Spleen (tissue), 7 donors: ENCODE data around the gene OR5C1.
A peak's percentile ranks its signal among the peaks of the same experiment; 100 is the strongest.

ENCODE experiments used
- CTCF ChIP-seq, 11 experiments: fragments of 200-600 bp in 7 of 11; fragments of 450-650 bp in 4 of 11; sonication (generic) in 4 of 11; IDR thresholded peaks in 8 of 11; conservative IDR thresholded peaks in 3 of 11; 1 replicate in 7 of 11; 2 replicates in 4 of 11; pipeline versions ENCODE4 v1.4.0 to v1.8.0; 2016 to 2021; ENCODE audit warnings: antibody characterized with exemption in 11 of 11, inconsistent platforms in 4 of 11, mild to moderate bottlenecking in 1 of 11
- POLR2A ChIP-seq, 3 donors: fragments of 450-650 bp; IDR thresholded peaks; one replicate each; pipeline ENCODE4 v1.5.1; 2017; ENCODE audit warnings: antibody characterized with exemption in 3 of 3, mild to moderate bottlenecking in 1 of 3
- POLR2AphosphoS5 ChIP-seq, 3 donors: sonication (generic); formaldehyde crosslinking; IDR thresholded peaks; one replicate each; pipeline ENCODE4 v1.5.1; 2017; ENCODE audit warnings: antibody characterized with exemption in 3 of 3
- donor health status: DM: no; HTN: no; CAD: no; lungs with moderate emphysema.
- donor health status: DM: no; HTN: no; CAD: no.
- donor health status: DM: no; HTN: no; CAD: no.

DNA sequence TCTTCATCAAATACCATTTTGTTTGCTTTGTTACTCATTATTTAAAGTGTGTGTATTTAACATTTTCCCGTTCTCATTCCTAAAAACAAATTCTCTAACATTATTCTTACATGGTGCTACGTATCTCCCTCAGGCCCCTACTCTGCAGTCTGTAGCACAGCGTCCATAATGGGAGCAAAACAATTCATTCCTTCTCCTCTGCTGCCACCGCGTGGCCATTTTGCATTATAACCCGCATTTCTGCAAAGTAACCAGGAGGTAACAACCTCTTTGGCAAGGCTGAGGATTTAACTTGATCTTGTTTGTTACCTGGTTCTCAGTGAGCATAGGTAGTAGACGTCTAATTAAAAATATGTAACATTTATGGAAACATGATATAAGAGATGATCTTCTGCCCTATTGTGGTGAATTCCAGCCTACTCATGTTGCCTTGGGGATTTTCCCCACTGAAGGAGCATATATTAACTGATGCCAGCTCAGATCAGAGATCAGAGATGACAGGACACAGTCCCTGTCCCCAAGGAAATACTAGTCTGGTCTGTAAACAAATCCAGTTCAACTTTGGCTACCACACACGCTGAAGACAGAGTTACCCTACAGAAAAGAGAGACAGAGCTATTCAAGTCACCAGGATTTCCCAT lies 21.7 kb downstream of the OR5C1 start:
- peak; percentile 80 to 91 (median 85) for TF ChIP-seq CTCF (IDR thresholded peaks at IDR 0.05 in 8 of 11, conservative IDR thresholded peaks at IDR 0.05 in 3 of 11)
- no peak for TF ChIP-seq POLR2A (IDR thresholded peaks at IDR 0.05)
- TF ChIP-seq POLR2AphosphoS5 (IDR thresholded peaks at IDR 0.05) = no peak
